NCI-H1436 (cell line): Measurements from ENCODE around the gene OR7C2.

Experiments
- DNase-seq: peaks from one replicate; lab custom pipeline; 2025; lab: John Stamatoyannopoulos, UW

OR7C2 gene

GRCh38 chr19:14979476-14980255 lies 38.4 kb downstream of the OR7C2 start, which contains the start of gene SLC1A6:
Gene SLC1A6, minus strand, starts transcription at chr19:14979864. Its CDS starts 6,954 bp downstream, at chr19:14972910.
- DNase-seq: no peak

DNA sequence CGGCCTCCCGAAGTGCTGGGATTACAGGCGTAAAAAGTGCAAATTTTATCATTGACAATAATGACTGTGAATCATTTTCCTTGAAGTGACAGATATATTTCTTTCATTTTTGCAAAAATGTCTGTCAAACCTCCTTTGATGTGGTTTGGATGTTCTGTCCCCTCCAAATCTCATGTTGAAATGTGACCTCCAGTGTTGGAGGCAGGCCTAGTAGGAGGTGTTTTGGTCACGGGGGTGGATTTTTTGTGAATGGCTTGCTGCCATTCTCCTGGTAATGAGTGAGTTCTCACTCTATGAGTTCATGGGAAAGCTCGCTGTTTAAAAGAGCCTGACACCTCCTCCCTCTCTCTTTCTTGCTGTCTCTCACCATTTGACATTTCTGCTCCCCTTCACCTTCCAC lies 43.8 kb downstream of the OR7C2 start:
- no peak for DNase-seq
